SK-MEL-5 (cell line): Measurements from ENCODE around the gene SEC31B. TPM values are rescaled to one million over a fixed set of nuclear protein-coding genes. Genes with fewer than 3 reads are reported as not detected.

Experiments used
- DNase-seq: peaks from one replicate; pipeline ENCODE4 v3.0.0-alpha.2; 2016; ENCODE audit warnings: low read depth, low spot score
- in situ Hi-C: cut with HindIII; loops from 2 replicates; pipeline ENCODE4 v1.10.0; 2016; ENCODE audit warnings: low sequenced_read_pairs, high pct_unique_total_duplicates, low pct_unique_long_range_greater_than_20kb
- total RNA-seq: library from RNA; depleted of rRNA; stranded (reverse); fragments of >200 nt; shearing (Covaris generic); gene quantifications from 2 replicates; pipeline ENCODE4 v1.2.3, GENCODE V29; 2014

Gene SEC31B
- total RNA-seq, 1 experiment from 2014 or later = 0.66 TPM

GRCh38 chr10:100508266-100508665 lies 11.4 kb downstream of the SEC31B start:
- in situ Hi-C loops = no loop called here
- DNase-seq = no peak

GRCh38 chr10:100507357-100507732 lies 12.3 kb downstream of the SEC31B start:
- in situ Hi-C loops = no loop called here
- no peak for DNase-seq

- no peak for DNase-seq
- in situ Hi-C loops = no loop called here
Measured at GRCh38 chr10:100506596-100507356, 12.9 kb downstream of the SEC31B start.

GRCh38 chr10:100505164-100505563 lies 14.5 kb downstream of the SEC31B start:
- no peak for DNase-seq
- in situ Hi-C loops = no loop called here

GRCh38 chr10:100504096-100504495 lies 15.6 kb downstream of the SEC31B start:
- DNase-seq = no peak
- in situ Hi-C loops = no loop called here

- DNase-seq = no peak
- in situ Hi-C loops = no loop called here
Measured at GRCh38 chr10:100502926-100503494, 16.7 kb downstream of the SEC31B start.

- DNase-seq = no peak
- in situ Hi-C loops = no loop called here
Measured at GRCh38 chr10:100501423-100501822, 18.2 kb downstream of the SEC31B start.

- in situ Hi-C loops = no loop called here
- DNase-seq = no peak
Measured at GRCh38 chr10:100498059-100498458, 21.6 kb downstream of the SEC31B start.

GRCh38 chr10:100496567-100496966 lies 23.1 kb downstream of the SEC31B start:
- DNase-seq = no peak
- in situ Hi-C loops = no loop called here

- in situ Hi-C loops = no loop called here
- no peak for DNase-seq
Measured at GRCh38 chr10:100490531-100490930, 29.1 kb downstream of the SEC31B start.

- in situ Hi-C loops = no loop called here
- no peak for DNase-seq
Measured at GRCh38 chr10:100489396-100489795, 30.3 kb downstream of the SEC31B start.

- in situ Hi-C loops = no loop called here
- no peak for DNase-seq
Measured at GRCh38 chr10:100487529-100487928, 32.1 kb downstream of the SEC31B start.

- DNase-seq = no peak
- in situ Hi-C loops = no loop called here
Measured at GRCh38 chr10:100485801-100486495, 33.7 kb downstream of the SEC31B start.

- in situ Hi-C loops = no loop called here
Measured at GRCh38 chr10:100485366-100485765, 34.3 kb downstream of the SEC31B start.

GRCh38 chr10:100483876-100484666 lies 35.6 kb downstream of the SEC31B start:
- in situ Hi-C loops = no loop called here
- DNase-seq = no peak

More at GRCh38 chr10:100485366-100485765, 34.3 kb downstream of the SEC31B start:
- DNase-seq = no peak

GRCh38 chr10:100482834-100483185 lies 36.9 kb downstream of the SEC31B start:
- in situ Hi-C loops = no loop called here
- DNase-seq = no peak

- peak; percentile 57 for DNase-seq
- in situ Hi-C loops = no loop called here
Measured at GRCh38 chr10:100482181-100482833, 37.4 kb downstream of the SEC31B start.
